Activated CD4-positive, alpha-beta T cell treated with anti-CD3 and anti-CD28 coated beads for 48 hours (primary cell): Measurements from ENCODE around the gene TCF7L1.
"Not testable (repeated sequence)": the region's sequence is repeated elsewhere in the genome, so short reads cannot be mapped to it uniquely, and the experiment has no call there.

Source experiments
- DNase-seq: peaks from one replicate; pipeline ENCODE4 v3.0.0-alpha.2; 2020

The TCF7L1 gene

DNA sequence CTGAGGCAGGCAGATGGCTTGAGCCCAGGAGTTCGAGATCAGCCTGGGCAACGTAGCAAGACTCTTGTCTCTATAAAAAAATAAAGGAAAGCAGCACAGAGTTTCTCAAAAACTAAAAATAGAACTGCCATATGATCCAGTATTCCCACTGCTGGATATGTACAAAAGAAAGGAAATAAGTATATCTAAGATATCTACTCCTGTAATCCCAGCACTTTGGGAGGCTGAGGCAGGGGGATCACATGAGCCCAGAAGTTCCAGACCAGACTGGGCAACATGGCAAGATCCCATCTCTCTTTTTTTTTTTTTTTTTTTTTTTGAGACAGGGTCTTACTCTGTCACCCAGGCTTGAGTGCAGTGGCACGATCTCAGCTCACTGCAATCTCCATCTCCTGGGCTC lies 196.5 kb downstream of the TCF7L1 start:
- DNase-seq: not testable (repeated sequence)

GRCh38 chr2:85330839-85331636 lies 197.8 kb downstream of the TCF7L1 start:
- DNase-seq: peak; percentile 12

DNA sequence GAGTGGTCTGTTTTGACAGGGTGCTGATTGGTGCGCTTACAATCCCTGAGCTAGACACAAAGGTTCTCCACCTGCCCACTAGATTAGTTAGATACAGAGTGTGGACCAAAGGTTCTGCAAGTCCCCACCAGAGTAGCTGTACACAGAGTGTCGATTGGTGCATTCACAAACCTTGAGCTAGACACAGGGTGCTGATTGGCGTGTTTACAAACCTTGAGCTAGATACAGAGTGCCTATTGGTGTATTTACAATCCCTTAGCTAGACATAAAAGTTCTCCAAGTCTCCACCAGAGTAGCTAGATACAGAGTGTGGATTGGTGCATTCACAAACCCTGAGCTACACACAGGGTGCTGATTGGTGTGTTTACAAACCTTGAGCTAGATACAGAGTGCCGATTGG lies 200.7 kb downstream of the TCF7L1 start:
- not testable (repeated sequence) for DNase-seq

- no peak for DNase-seq
Observed at GRCh38 chr2:85334928-85335327, 201.7 kb downstream of the TCF7L1 start.

GRCh38 chr2:85340034-85340892 lies 207.1 kb downstream of the TCF7L1 start:
- DNase-seq: no peak

DNA sequence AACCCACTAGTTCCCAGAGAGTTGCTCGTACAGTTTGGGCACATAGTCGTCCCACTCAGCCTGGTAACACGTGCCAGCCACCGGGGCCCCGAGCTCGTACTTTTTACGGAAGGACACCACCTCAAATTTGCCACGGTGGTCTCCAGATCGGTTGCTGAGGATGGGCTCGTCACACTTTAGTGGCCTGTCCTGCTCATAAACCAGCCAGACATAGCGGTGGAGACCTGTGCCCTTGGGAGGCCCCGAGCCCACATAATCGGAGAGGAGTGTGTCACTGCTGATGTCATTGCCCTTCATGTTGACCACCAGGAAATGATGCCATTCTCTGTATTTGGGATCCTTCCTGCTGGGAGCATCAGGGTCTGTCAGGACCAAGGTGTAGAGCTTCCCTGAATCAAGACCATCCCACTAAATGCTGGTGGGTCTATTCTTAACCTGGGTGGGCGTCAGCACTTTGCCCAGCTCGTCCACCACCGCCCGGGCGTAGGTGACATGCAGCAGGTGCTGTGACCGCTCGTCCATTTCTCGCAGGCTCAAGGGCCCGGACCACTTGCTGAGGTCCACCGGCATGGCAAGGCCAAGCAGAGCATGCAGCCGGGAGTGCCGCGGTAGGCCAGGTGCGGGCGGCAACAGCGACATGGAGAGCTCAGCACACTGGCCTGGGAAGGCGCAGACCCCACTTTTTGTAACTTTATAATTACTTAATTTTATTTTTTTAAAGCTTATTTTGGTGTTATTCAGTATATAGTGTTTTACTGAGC lies 208.3 kb downstream of the TCF7L1 start:
- DNase-seq: no peak

- DNase-seq: no peak
Observed at GRCh38 chr2:85342156-85342555, 209.0 kb downstream of the TCF7L1 start.

GRCh38 chr2:85343207-85343895 lies 210.2 kb downstream of the TCF7L1 start:
- not testable (repeated sequence) for DNase-seq

- no peak for DNase-seq
Observed at GRCh38 chr2:85344356-85344954, 211.3 kb downstream of the TCF7L1 start.

GRCh38 chr2:85347599-85347998 lies 214.4 kb downstream of the TCF7L1 start:
- no peak for DNase-seq

DNA sequence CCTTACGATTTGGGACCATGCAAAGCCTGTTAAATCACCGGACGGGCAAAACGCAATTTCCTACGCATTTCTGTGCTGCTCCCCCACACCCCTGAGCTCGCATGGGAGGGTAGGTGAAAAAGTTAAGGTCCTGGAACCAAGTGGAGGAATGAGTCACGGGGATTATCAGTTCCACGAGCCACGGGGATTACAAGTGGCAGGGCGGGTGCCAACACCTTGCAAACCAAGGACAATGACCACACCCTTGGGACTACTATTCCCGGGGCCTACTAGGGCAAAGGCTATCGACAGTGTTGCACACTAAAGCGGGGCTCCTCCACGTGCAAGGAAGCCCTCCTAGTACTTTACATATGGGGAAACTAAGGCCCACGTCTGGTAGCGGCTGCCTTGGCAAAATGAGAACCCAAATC lies 220.7 kb downstream of the TCF7L1 start:
- DNase-seq: peak; percentile 22

- DNase-seq: peak; percentile 97
Observed at GRCh38 chr2:85354286-85355072, 221.3 kb downstream of the TCF7L1 start, which contains the start of the genes ELMOD3 and RETSAT. Gene ELMOD3 (plus strand): TSS chr2:85354769. CDS start chr2:85357199, 2,430 bp downstream. Gene RETSAT (minus strand): TSS chr2:85354528. CDS start chr2:85354507, 21 bp downstream.

GRCh38 chr2:85355073-85355410 lies 221.8 kb downstream of the TCF7L1 start:
- no peak for DNase-seq

DNA sequence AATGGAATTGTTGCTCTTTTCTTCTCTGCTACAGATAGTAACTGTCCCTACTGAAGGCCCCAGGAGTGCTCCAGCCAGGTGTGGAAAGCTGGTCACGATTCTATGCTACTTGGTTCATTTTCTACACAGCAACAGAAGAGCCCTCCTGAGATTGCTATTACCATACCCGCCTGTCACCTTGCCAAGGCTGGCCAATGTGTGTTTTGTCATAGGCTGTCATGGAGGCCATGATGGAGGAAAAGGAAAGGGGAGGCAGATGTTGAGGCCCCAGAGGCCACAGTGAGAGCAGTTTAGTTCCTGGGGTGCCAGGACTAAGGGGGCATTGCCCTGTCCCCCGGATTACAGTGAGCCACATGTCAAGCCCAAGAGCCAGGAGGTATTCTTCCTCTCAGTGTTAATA lies 222.3 kb downstream of the TCF7L1 start:
- DNase-seq: no peak

DNA sequence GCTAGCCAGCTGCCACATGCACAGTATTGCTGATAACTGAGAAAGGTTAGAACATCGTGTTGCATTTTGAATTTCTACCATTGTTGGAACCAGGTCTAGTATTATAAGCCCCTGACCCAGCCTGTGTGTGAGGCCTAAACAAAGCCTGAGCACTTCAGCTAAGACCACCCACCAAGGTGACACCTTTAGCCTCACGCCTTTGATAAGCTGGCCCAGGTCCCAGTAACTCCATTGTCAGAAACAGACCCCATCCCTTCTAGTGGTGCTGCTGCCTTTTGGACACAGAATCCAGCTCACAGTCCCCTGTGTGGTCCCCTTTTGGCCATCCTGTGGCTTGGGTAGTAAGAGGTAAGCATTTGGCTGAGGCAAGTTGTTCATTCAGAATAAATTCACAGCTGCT lies 223.0 kb downstream of the TCF7L1 start:
- no peak for DNase-seq

- no peak for DNase-seq
Observed at GRCh38 chr2:85357736-85358135, 224.5 kb downstream of the TCF7L1 start.
